Upper lobe of right lung (tissue), 1 donor: ENCODE data around the gene KLHL28. TPM values are rescaled to one million over a fixed set of nuclear protein-coding genes. Genes with fewer than 3 reads are reported as not detected.
A peak's percentile ranks its signal among the peaks of the same experiment; 100 is the strongest.
"Not testable (repeated sequence)": the region's sequence is repeated elsewhere in the genome, so short reads cannot be mapped to it uniquely, and the experiment has no call there.

ENCODE experiments used
- ATAC-seq: fragments of 200-7000 bp; cut with Tn5 transposase; one replicate; pipeline ENCODE4 v1.9.1; 2020; ENCODE audit warnings: mild to moderate bottlenecking, moderate library complexity
- DNase-seq: peaks from one replicate; pipeline ENCODE4 v3.0.0-alpha.2; 2020
- H3K27ac ChIP-seq: fragments of 200-600 bp; one replicate; pipeline ENCODE4 v1.8.0; 2022
- H3K27me3 ChIP-seq: fragments of 200-600 bp; one replicate; pipeline ENCODE4 v1.8.0; 2022; ENCODE audit warnings: mild to moderate bottlenecking
- H3K36me3 ChIP-seq: fragments of 200-600 bp; one replicate; pipeline ENCODE4 v1.8.0; 2022
- H3K4me1 ChIP-seq: fragments of 200-600 bp; one replicate; pipeline ENCODE4 v1.8.0; 2022
- H3K4me3 ChIP-seq: fragments of 200-600 bp; one replicate; pipeline ENCODE4 v1.8.0; 2022; ENCODE audit warnings: mild to moderate bottlenecking
- H3K9me3 ChIP-seq: fragments of 200-600 bp; one replicate; pipeline ENCODE4 v1.8.0; 2022
- CTCF ChIP-seq: fragments of 200-600 bp; IDR thresholded peaks from one replicate; pipeline ENCODE4 v1.8.0; 2022; ENCODE audit warnings: antibody characterized with exemption
- intact Hi-C: fragments of 100-400 bp; cut with DNase I; formaldehyde crosslinking; loops from one replicate; pipeline ENCODE4 v1.11.0; 2022
- total RNA-seq: library from RNA; stranded (reverse); fragmentation: NEBNext Ultra II Directional; extraction: Animal tissue kit (Norgen Biotek cat#: 25700); gene quantifications from one replicate; pipeline ENCODE4 v1.2.1, GENCODE V29; 2021
- donor health status: DM: no; HTN: yes; CAD: no; lungs with severe emphysema.

The KLHL28 gene
- total RNA-seq, 1 donor from 2014 or later: 12.4 TPM

GRCh38 chr14:44897041-44897844, 64.5 kb downstream of the KLHL28 start:
- H3K27ac ChIP-seq: peak overlapping the region; percentile 97
- peak; percentile 99 for ATAC-seq
- H3K4me3 ChIP-seq: peak overlapping the region; percentile 80
- no peaks in the 10 kb centered on the region for H3K36me3 ChIP-seq
- intact Hi-C loops: no loop called here
- TF ChIP-seq CTCF: no peak
- no peaks in the 10 kb centered on the region for H3K9me3 ChIP-seq
- no peaks in the 10 kb centered on the region for H3K27me3 ChIP-seq
- peak; percentile 99 for DNase-seq
- H3K4me1 ChIP-seq: no peaks in the 10 kb centered on the region

GRCh38 chr14:44896275-44897040, 65.3 kb downstream of the KLHL28 start:
- ATAC-seq: no peak
- Histone ChIP-seq H3K36me3 (no peaks in the 10 kb centered on the region), H3K27ac (peak overlapping the region; percentile 97), H3K4me3 (peak overlapping the region; percentile 80), H3K27me3 (no peaks in the 10 kb centered on the region), H3K9me3 (no peaks in the 10 kb centered on the region), H3K4me1 (no peaks in the 10 kb centered on the region)
- TF ChIP-seq CTCF: no peak
- DNase-seq: no peak
- intact Hi-C loops: no loop called here

GRCh38 chr14:44895716-44896115, 66.0 kb downstream of the KLHL28 start:
- Histone ChIP-seq H3K36me3 (no peaks in the 10 kb centered on the region), H3K27ac (no peak overlapping the region), H3K9me3 (no peaks in the 10 kb centered on the region), H3K4me3 (no peak overlapping the region), H3K27me3 (no peaks in the 10 kb centered on the region), H3K4me1 (no peaks in the 10 kb centered on the region)
- ATAC-seq: no peak
- intact Hi-C loops: no loop called here
- no peak for TF ChIP-seq CTCF
- no peak for DNase-seq

GRCh38 chr14:44893535-44893934, 68.2 kb downstream of the KLHL28 start:
- no peak for TF ChIP-seq CTCF
- no peaks in the 10 kb centered on the region for H3K27me3 ChIP-seq
- H3K9me3 ChIP-seq: no peaks in the 10 kb centered on the region
- no peaks in the 10 kb centered on the region for H3K36me3 ChIP-seq
- H3K27ac ChIP-seq: no peak overlapping the region
- no peak for ATAC-seq
- H3K4me3 ChIP-seq: no peak overlapping the region
- no peak for DNase-seq
- H3K4me1 ChIP-seq: no peaks in the 10 kb centered on the region
- intact Hi-C loops: no loop called here

GRCh38 chr14:44891726-44892372, 69.9 kb downstream of the KLHL28 start:
- H3K36me3 ChIP-seq, intact Hi-C loops, ATAC-seq, H3K27me3 ChIP-seq, H3K27ac ChIP-seq, H3K4me1 ChIP-seq, DNase-seq, H3K4me3 ChIP-seq, H3K9me3 ChIP-seq: not testable (repeated sequence)
